CD4-positive, CD25-positive, alpha-beta regulatory T cell (primary cell): ENCODE results near the gene TRMT61A. TPM values are rescaled to one million over a fixed set of nuclear protein-coding genes. Genes with fewer than 3 reads are reported as not detected.
"Not testable (repeated sequence)": the region's sequence is repeated elsewhere in the genome, so short reads cannot be mapped to it uniquely, and the experiment has no call there.

Experiments used
- ATAC-seq, 2 donors: fragments of 150-1000 bp; cut with Tn5 transposase; one replicate each; pipeline ENCODE4 v1.10.0; 2021; ENCODE audit warnings: low read depth in 2 of 2, moderate number of reproducible peaks in 2 of 2, moderate library complexity in 1 of 2
- DNase-seq, 3 donors: peaks; one replicate each; pipeline versions ENCODE4 v3.0.0 to v3.0.0-alpha.2; 2012 to 2022; ENCODE audit warnings: mixed read lengths in 1 of 3
- H3K27ac ChIP-seq: one replicate; pipeline ENCODE4 v1.7.0; 2013; ENCODE audit warnings: mild to moderate bottlenecking, low read length; ENCODE audit not compliant: insufficient read depth, poor library complexity, severe bottlenecking
- H3K27me3 ChIP-seq: one replicate; pipeline ENCODE4 v1.7.0; 2013; ENCODE audit warnings: low read length; ENCODE audit not compliant: control insufficient read depth, insufficient read depth
- H3K36me3 ChIP-seq: one replicate; pipeline ENCODE4 v1.7.0; 2013; ENCODE audit warnings: mild to moderate bottlenecking, low read length, moderate library complexity; ENCODE audit not compliant: control insufficient read depth, insufficient read depth
- H3K4me1 ChIP-seq: 2 replicates; pipeline ENCODE4 v1.7.0; 2013; ENCODE audit warnings: mild to moderate bottlenecking, low read length; ENCODE audit not compliant: insufficient read depth, control insufficient read depth, poor library complexity, severe bottlenecking
- H3K4me3 ChIP-seq: one replicate; pipeline ENCODE4 v1.7.0; 2013; ENCODE audit warnings: low read depth, mild to moderate bottlenecking, low read length, moderate library complexity
- H3K9me3 ChIP-seq, 2 experiments: 1 replicate in 1 of 2; 2 replicates in 1 of 2; pipeline ENCODE4 v1.7.0; 2013; ENCODE audit warnings: low read length in 2 of 2, mild to moderate bottlenecking in 1 of 2, moderate library complexity in 1 of 2; ENCODE audit not compliant: control insufficient read depth in 2 of 2
- H3K27ac Mint-ChIP-seq, 3 donors: one replicate each; pipeline ENCODE4 v1.8.0; 2020 to 2022; ENCODE audit warnings: mild to moderate bottlenecking in 3 of 3, mixed read lengths in 3 of 3, moderate library complexity in 2 of 3
- H3K27me3 Mint-ChIP-seq: one replicate; pipeline ENCODE4 v1.8.0; 2022; ENCODE audit warnings: mild to moderate bottlenecking, mixed read lengths
- H3K36me3 Mint-ChIP-seq: one replicate; pipeline ENCODE4 v1.8.0; 2020; ENCODE audit warnings: mixed read lengths
- H3K4me1 Mint-ChIP-seq, 4 donors: one replicate each; pipeline ENCODE4 v1.8.0; 2020 to 2022; ENCODE audit warnings: mixed read lengths in 4 of 4, mild to moderate bottlenecking in 1 of 4
- H3K4me3 Mint-ChIP-seq, 4 donors: one replicate each; pipeline ENCODE4 v1.8.0; 2020 to 2022; ENCODE audit warnings: mild to moderate bottlenecking in 4 of 4, mixed read lengths in 4 of 4, moderate library complexity in 3 of 4
- H3K9me3 Mint-ChIP-seq, 7 donors: one replicate each; pipeline ENCODE4 v1.8.0; 2020 to 2022; ENCODE audit warnings: mixed read lengths in 7 of 7, mild to moderate bottlenecking in 3 of 7, moderate library complexity in 2 of 7
- polyA plus RNA-seq, 4 donors: library from polyadenylated mRNA; unstranded; fragments of 300-500 nt; fragmentation: Illumina TruSeq; gene quantifications; one replicate each; pipeline ENCODE4 v1.2.3, GENCODE V29; 2021
- total RNA-seq: library from RNA; stranded (reverse); gene quantifications from one replicate; pipeline ENCODE4 v1.2.3, GENCODE V29; 2022

Gene TRMT61A
- total and polyA plus RNA-seq, 5 donors from 2014 or later = 3.7 to 9.7 (median 7.1) TPM

GRCh38 chr14:103522649-103523574, 6.1 kb upstream of the TRMT61A start, which contains the start of gene CKB:
Gene CKB, minus strand, starts transcription at chr14:103522830. Its CDS starts 337 bp downstream, at chr14:103522493.
- peaks cover 29% of the 10 kb centered on the region for H3K27me3 Mint-ChIP-seq
- H3K9me3 ChIP-seq = no peaks in the 10 kb centered on the region
- no peaks in the 10 kb centered on the region for H3K36me3 ChIP-seq
- peaks cover 0 to 28% (median 10%) of the 10 kb centered on the region in 4 donors for H3K4me1 Mint-ChIP-seq
- no peak within 1 kb of the TSS for H3K27ac ChIP-seq
- ATAC-seq (no peak), DNase-seq (no peak)
- H3K36me3 Mint-ChIP-seq = no peaks in the 10 kb centered on the region
- H3K27me3 ChIP-seq = no peaks in the 10 kb centered on the region
- H3K4me1 ChIP-seq = peaks cover 24% of the 10 kb centered on the region
- peak within 1 kb of the TSS; percentile 43 to 60 (median 52) for H3K4me3 Mint-ChIP-seq
- H3K4me3 ChIP-seq = no peak within 1 kb of the TSS
- no peak within 1 kb of the TSS for H3K27ac Mint-ChIP-seq
- H3K9me3 Mint-ChIP-seq = peaks cover 0 to 2% (median 0%) of the 10 kb centered on the region in 7 donors

GRCh38 chr14:103523575-103523954, 5.4 kb upstream of the TRMT61A start:
- H3K27ac ChIP-seq = no peak overlapping the region
- no peaks in the 10 kb centered on the region for H3K36me3 ChIP-seq
- Mint-ChIP-seq H3K27ac (peak overlapping the region in 1 of 3 donors; percentile 42), H3K9me3 (peaks cover 0 to 2% (median 0%) of the 10 kb centered on the region in 7 donors), H3K27me3 (peaks cover 30% of the 10 kb centered on the region), H3K4me1 (peaks cover 0 to 34% (median 10%) of the 10 kb centered on the region in 4 donors), H3K4me3 (peak overlapping the region; percentile 5 to 51 (median 30)), H3K36me3 (no peaks in the 10 kb centered on the region)
- ATAC-seq (no peak), DNase-seq (no peak)
- H3K9me3 ChIP-seq = no peaks in the 10 kb centered on the region
- no peaks in the 10 kb centered on the region for H3K27me3 ChIP-seq
- peaks cover 31% of the 10 kb centered on the region for H3K4me1 ChIP-seq
- no peak overlapping the region for H3K4me3 ChIP-seq

GRCh38 chr14:103524002-103524935, 4.7 kb upstream of the TRMT61A start:
- Histone ChIP-seq H3K27ac (no peak overlapping the region), H3K9me3 (no peaks in the 10 kb centered on the region), H3K27me3 (no peaks in the 10 kb centered on the region), H3K4me1 (peaks cover 35% of the 10 kb centered on the region), H3K4me3 (no peak overlapping the region), H3K36me3 (no peaks in the 10 kb centered on the region)
- Mint-ChIP-seq H3K27me3 (peaks cover 30% of the 10 kb centered on the region), H3K9me3 (peaks cover 0 to 2% (median 0%) of the 10 kb centered on the region in 7 donors), H3K27ac (peak overlapping the region in 1 of 3 donors; percentile 42), H3K4me3 (peak overlapping the region in 2 of 4 donors; percentile 51 to 53), H3K36me3 (no peaks in the 10 kb centered on the region), H3K4me1 (peaks cover 0 to 34% (median 8%) of the 10 kb centered on the region in 4 donors)
- DNase-seq = no peak
- ATAC-seq = no peak

- peaks cover 42% of the 10 kb centered on the region for H3K4me1 ChIP-seq
- peak overlapping the region in 3 of 4 donors; percentile 28 to 82 (median 51) for H3K4me3 Mint-ChIP-seq
- peaks cover 28% of the 10 kb centered on the region for H3K27me3 Mint-ChIP-seq
Observed at GRCh38 chr14:103525430-103526246, 3.4 kb upstream of the TRMT61A start.

GRCh38 chr14:103526247-103526913, 2.6 kb upstream of the TRMT61A start:
- H3K9me3 Mint-ChIP-seq = peaks cover 0 to 3% (median 0%) of the 10 kb centered on the region in 7 donors
- no peaks in the 10 kb centered on the region for H3K27me3 ChIP-seq
- H3K36me3 Mint-ChIP-seq = no peaks in the 10 kb centered on the region
- peaks cover 43% of the 10 kb centered on the region for H3K4me1 ChIP-seq
- no peaks in the 10 kb centered on the region for H3K9me3 ChIP-seq
- DNase-seq (no peak), ATAC-seq (no peak)
- H3K27ac Mint-ChIP-seq = no peak overlapping the region
- no peaks in the 10 kb centered on the region for H3K36me3 ChIP-seq
- peak overlapping the region in 2 of 4 donors; percentile 51 to 82 for H3K4me3 Mint-ChIP-seq
- H3K4me1 Mint-ChIP-seq = peaks cover 0 to 47% (median 14%) of the 10 kb centered on the region in 4 donors
- H3K27me3 Mint-ChIP-seq = peaks cover 28% of the 10 kb centered on the region
- no peak overlapping the region for H3K27ac ChIP-seq
- no peak overlapping the region for H3K4me3 ChIP-seq

More at GRCh38 chr14:103525430-103526246, 3.4 kb upstream of the TRMT61A start:
- H3K27me3 ChIP-seq, H3K9me3 Mint-ChIP-seq, H3K36me3 ChIP-seq, ATAC-seq, H3K27ac ChIP-seq, H3K4me3 ChIP-seq, DNase-seq, H3K36me3 Mint-ChIP-seq, H3K9me3 ChIP-seq, H3K27ac Mint-ChIP-seq: not testable (repeated sequence)
- H3K4me1 Mint-ChIP-seq = peaks cover 0 to 40% (median 13%) of the 10 kb centered on the region in 4 donors

GRCh38 chr14:103526914-103527248, 2.1 kb upstream of the TRMT61A start:
- H3K4me3 ChIP-seq = no peak overlapping the region
- H3K36me3 ChIP-seq = no peaks in the 10 kb centered on the region
- ATAC-seq (no peak), DNase-seq (no peak)
- Mint-ChIP-seq H3K27ac (peak overlapping the region in 1 of 3 donors; percentile 31), H3K9me3 (peaks cover 0 to 3% (median 0%) of the 10 kb centered on the region in 7 donors), H3K4me3 (peak overlapping the region; percentile 62 to 95 (median 91)), H3K36me3 (no peaks in the 10 kb centered on the region), H3K4me1 (peaks cover 0 to 50% (median 14%) of the 10 kb centered on the region in 4 donors), H3K27me3 (peaks cover 28% of the 10 kb centered on the region)
- peaks cover 39% of the 10 kb centered on the region for H3K4me1 ChIP-seq
- no peaks in the 10 kb centered on the region for H3K9me3 ChIP-seq
- no peaks in the 10 kb centered on the region for H3K27me3 ChIP-seq
- no peak overlapping the region for H3K27ac ChIP-seq
